IPS DF 4.7 (cell line): ENCODE measurements around the gene MEI1.
A peak's percentile ranks its signal among the peaks of the same experiment; 100 is the strongest.
"Not testable (repeated sequence)": the region's sequence is repeated elsewhere in the genome, so short reads cannot be mapped to it uniquely, and the experiment has no call there.

Source experiments
- DNase-seq: peaks from one replicate; pipeline ENCODE4 v3.0.0-alpha.2; 2013; ENCODE audit warnings: low spot score; ENCODE audit errors: extremely low read depth

The MEI1 gene

DNA sequence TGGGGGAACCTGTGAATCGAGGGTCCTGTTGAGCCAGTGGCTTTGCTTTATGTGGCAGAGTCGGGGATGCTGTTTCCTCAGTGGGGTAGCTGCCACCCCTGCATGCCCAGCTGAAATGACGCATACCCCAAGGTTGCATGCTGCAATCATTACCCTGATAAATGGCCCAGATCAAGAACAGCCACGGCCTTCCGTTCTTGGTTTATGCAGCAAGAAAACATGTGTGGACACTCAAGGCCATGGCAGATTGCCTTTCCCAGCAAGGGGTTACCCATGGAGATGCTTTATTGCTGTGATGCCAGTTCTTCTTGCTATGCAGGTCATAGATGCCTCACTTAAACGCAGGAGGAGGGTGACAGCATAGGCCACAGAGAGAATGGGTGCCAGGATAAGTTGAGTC, 119.3 kb downstream of the MEI1 start:
- no peak for DNase-seq

GRCh38 chr22:41819257-41819656, 120.0 kb downstream of the MEI1 start:
- DNase-seq, result no peak

DNA sequence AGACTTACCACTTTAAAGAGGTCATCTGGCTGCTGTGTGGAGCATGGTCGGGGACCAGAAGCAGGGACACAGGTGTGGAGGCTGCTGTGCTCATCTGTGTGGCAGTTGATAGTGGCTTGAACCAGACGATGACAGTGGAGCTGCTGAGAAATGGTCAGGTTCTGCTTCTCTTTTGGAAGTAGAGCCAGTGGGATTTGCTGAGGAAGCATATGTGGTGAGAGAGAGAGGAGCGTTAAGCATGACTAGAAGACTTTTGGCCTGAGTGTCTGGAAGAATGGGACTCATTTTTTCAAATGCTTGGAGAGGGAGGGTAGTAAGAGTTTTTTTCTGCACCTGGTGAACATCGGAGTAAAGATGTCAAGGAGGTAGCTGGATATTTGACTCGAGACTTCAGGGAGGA, 121.1 kb downstream of the MEI1 start:
- no peak for DNase-seq

DNA sequence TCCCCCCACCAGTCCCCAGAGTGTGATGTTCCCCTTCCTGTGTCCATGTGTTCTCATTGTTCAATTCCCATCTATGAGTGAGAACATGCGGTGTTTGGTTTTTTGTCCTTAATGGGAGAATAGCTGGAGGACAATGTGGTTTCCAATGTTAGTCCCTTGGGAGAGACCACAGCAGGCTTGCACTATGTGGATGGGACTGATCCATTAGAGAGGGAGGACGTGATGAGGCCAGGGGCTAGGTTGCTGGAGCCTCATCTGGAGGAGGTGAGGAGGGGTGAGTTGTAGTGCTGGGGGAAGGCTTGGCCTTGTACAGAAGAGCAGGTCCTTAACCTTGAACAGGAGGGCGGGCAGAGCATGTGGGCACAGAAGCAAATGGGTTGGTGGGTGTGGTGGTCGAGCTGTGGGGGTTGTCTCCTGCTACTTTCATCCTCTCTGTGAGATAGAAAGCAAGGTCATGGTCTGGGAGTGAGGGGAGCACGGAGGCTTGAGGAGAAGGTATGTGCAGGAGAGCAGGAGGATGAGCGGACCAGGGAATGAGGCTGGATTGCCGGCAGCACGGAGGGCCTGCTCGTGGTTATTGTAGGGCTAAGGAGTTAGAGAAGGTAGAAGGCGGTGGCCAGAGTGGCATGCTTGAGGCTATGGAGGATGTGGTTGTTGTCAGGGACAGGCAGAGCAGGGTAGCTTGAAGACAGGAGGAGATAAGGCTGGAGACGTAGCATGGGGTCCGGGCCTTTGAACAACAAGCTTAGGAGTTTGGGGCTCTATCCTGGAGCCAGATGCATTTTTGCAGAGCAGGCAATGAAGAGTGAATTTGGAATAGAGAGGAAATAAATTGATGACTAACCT, 122.4 kb downstream of the MEI1 start:
- DNase-seq, result no peak

- no peak for DNase-seq
These were observed 123.2 kb downstream of the MEI1 start for GRCh38 chr22:41822317-41823057.

DNA sequence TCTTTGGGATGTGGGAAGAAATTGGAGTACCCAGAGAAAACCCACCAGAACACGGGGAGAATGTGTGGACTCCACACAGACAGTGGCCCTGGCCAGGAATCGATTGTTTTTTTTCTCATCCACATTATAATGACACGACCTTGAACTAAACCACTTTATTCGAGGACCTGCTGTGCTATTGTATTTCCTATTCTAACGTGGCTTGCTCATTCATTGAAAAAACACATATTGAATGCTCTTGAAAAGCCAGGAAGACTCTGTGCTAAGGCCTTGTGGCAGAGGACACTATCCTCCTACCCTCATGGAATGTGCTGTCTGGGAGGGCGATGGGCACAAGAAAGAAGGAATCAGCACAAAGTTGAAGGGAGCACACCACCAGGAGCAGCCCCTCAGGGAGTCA, 124.5 kb downstream of the MEI1 start:
- DNase-seq, result no peak

GRCh38 chr22:41825376-41825775, 126.1 kb downstream of the MEI1 start:
- no peak for DNase-seq

GRCh38 chr22:41826021-41826420, 126.7 kb downstream of the MEI1 start:
- DNase-seq, result no peak

GRCh38 chr22:41826430-41827383, 127.4 kb downstream of the MEI1 start:
- no peak for DNase-seq

GRCh38 chr22:41827671-41828070, 128.4 kb downstream of the MEI1 start:
- DNase-seq, result no peak

- no peak for DNase-seq
These were observed 129.2 kb downstream of the MEI1 start for GRCh38 chr22:41828516-41828915.

- DNase-seq, result no peak
These were observed 130.9 kb downstream of the MEI1 start for GRCh38 chr22:41830174-41830573.

DNA sequence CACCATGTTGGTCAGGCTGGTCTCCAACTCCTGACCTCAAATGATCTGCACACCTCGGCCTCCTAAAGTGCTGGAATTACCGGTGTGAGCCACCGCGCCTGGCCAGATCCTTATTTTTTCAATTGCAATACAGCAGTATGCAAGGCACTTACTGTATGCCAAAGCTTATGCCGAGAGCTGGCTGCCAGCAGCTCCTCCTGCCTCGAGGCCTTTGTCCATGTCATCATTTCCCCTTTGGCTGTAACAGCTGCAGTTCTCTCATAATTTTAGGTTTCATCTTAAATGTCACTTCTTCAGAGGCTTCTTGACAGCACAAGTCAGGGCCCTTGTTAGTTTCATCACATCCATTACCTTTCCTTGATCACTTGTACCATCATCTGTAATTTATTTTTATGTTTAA, 132.1 kb downstream of the MEI1 start:
- DNase-seq, result no peak

- no peak for DNase-seq
These were observed 132.7 kb downstream of the MEI1 start for GRCh38 chr22:41831828-41832552.

GRCh38 chr22:41832553-41833368, 133.5 kb downstream of the MEI1 start, which contains the start of gene SREBF2:
Gene SREBF2 (plus strand): TSS chr22:41833105. CDS start chr22:41833271, 166 bp downstream.
- peak; percentile 97 for DNase-seq

DNA sequence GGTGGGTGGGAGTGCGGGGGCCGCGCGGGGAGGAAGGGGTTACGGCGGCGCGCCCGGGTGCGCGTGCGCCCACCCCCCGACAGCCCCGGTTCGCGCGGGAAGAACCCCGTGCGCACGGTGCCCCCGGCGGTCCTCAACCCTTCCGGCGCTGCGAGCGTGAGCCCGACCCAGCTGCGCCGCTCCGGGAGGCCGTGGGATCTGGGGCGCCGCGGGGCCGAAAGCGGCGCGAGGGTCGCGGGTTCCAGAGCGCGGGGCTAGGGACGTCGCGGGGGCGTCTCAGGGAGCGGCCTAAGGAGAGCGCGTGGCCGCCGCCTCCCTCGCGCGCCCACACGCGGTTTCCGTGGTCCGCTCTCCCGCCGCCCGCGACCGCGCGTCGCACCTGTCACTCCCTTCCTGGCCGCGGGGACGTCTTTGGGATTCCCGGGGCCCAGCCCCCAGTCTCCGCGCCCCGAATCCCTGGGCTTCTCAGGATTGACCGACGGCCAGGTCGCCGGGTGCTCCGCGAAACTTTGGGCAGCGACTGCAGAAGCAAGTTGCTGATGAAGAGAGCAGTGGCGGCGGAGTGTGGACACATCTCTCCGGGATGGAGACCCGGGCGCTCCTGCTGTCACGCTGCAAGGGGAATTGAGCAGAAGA, 134.2 kb downstream of the MEI1 start:
- DNase-seq, result no peak

GRCh38 chr22:41834005-41834944, 135.0 kb downstream of the MEI1 start:
- DNase-seq, result no peak

GRCh38 chr22:41835462-41835861, 136.2 kb downstream of the MEI1 start:
- not testable (repeated sequence) for DNase-seq
